Rectal smooth muscle tissue (tissue), 1 donor: ENCODE results near the gene GMEB2.
"Not testable (repeated sequence)": the region's sequence is repeated elsewhere in the genome, so short reads cannot be mapped to it uniquely, and the experiment has no call there.

Experiments used
- H3K27ac ChIP-seq: one replicate; pipeline ENCODE4 v1.7.0; 2013; ENCODE audit warnings: low read depth, low read length, inconsistent platforms
- H3K27me3 ChIP-seq: one replicate; pipeline ENCODE4 v1.7.0; 2013; ENCODE audit warnings: low read length; ENCODE audit not compliant: control insufficient read depth, insufficient read depth
- H3K36me3 ChIP-seq: one replicate; pipeline ENCODE4 v1.7.0; 2013; ENCODE audit warnings: low read length; ENCODE audit not compliant: control insufficient read depth, insufficient read depth
- H3K4me1 ChIP-seq: one replicate; pipeline ENCODE4 v1.7.0; 2013; ENCODE audit warnings: low read length; ENCODE audit not compliant: control insufficient read depth, insufficient read depth
- H3K4me3 ChIP-seq: one replicate; pipeline ENCODE4 v1.7.0; 2013; ENCODE audit warnings: low read length
- H3K9ac ChIP-seq: one replicate; pipeline ENCODE4 v1.7.0; 2013; ENCODE audit warnings: low read length

Gene GMEB2

GRCh38 chr20:63613863-63614594 is 12.9 kb downstream of the GMEB2 start:
- H3K27ac ChIP-seq, H3K27me3 ChIP-seq, H3K9ac ChIP-seq, H3K4me3 ChIP-seq, H3K4me1 ChIP-seq: not testable (repeated sequence)
- peaks cover 13% of the 10 kb centered on the region for H3K36me3 ChIP-seq

- no peaks in the 10 kb centered on the region for H3K4me1 ChIP-seq
- no peak overlapping the region for H3K9ac ChIP-seq
- H3K4me3 ChIP-seq, result no peak overlapping the region
- no peak overlapping the region for H3K27ac ChIP-seq
- no peaks in the 10 kb centered on the region for H3K27me3 ChIP-seq
- peaks cover 4% of the 10 kb centered on the region for H3K36me3 ChIP-seq
These were observed 14.5 kb downstream of the GMEB2 start for GRCh38 chr20:63612276-63612931.

- Histone ChIP-seq H3K9ac (no peak overlapping the region), H3K4me3 (no peak overlapping the region), H3K4me1 (no peaks in the 10 kb centered on the region), H3K27ac (no peak overlapping the region), H3K36me3 (no peaks in the 10 kb centered on the region), H3K27me3 (no peaks in the 10 kb centered on the region)
These were observed 15.3 kb downstream of the GMEB2 start for GRCh38 chr20:63611646-63612045.

GRCh38 chr20:63610581-63611435 is 16.1 kb downstream of the GMEB2 start:
- Histone ChIP-seq H3K36me3 (no peaks in the 10 kb centered on the region), H3K4me1 (no peaks in the 10 kb centered on the region), H3K9ac (no peak overlapping the region), H3K4me3 (no peak overlapping the region), H3K27me3 (no peaks in the 10 kb centered on the region), H3K27ac (no peak overlapping the region)

- Histone ChIP-seq H3K4me1 (no peaks in the 10 kb centered on the region), H3K27me3 (no peaks in the 10 kb centered on the region), H3K9ac (no peak overlapping the region), H3K4me3 (no peak overlapping the region), H3K36me3 (peaks cover 10% of the 10 kb centered on the region), H3K27ac (no peak overlapping the region)
These were observed 20.2 kb downstream of the GMEB2 start for GRCh38 chr20:63606686-63607085.

- peaks cover 20% of the 10 kb centered on the region for H3K36me3 ChIP-seq
- no peak overlapping the region for H3K4me3 ChIP-seq
- no peak overlapping the region for H3K9ac ChIP-seq
- H3K27ac ChIP-seq, result no peak overlapping the region
- no peaks in the 10 kb centered on the region for H3K4me1 ChIP-seq
- H3K27me3 ChIP-seq, result no peaks in the 10 kb centered on the region
These were observed 24.6 kb downstream of the GMEB2 start for GRCh38 chr20:63602321-63602720.

- not testable (repeated sequence) for H3K27ac ChIP-seq, H3K4me3 ChIP-seq, H3K9ac ChIP-seq, H3K27me3 ChIP-seq, H3K4me1 ChIP-seq
- H3K36me3 ChIP-seq, result peaks cover 20% of the 10 kb centered on the region
These were observed 25.2 kb downstream of the GMEB2 start for GRCh38 chr20:63601679-63602078.

- H3K27ac ChIP-seq, result no peak overlapping the region
- no peak overlapping the region for H3K9ac ChIP-seq
- H3K4me3 ChIP-seq, result no peak overlapping the region
- H3K36me3 ChIP-seq, result peaks cover 28% of the 10 kb centered on the region
- H3K27me3 ChIP-seq, result no peaks in the 10 kb centered on the region
- no peaks in the 10 kb centered on the region for H3K4me1 ChIP-seq
These were observed 27.4 kb downstream of the GMEB2 start for GRCh38 chr20:63599396-63600050.

- Histone ChIP-seq H3K9ac (no peak overlapping the region), H3K4me3 (no peak overlapping the region), H3K4me1 (no peaks in the 10 kb centered on the region), H3K36me3 (peaks cover 28% of the 10 kb centered on the region), H3K27me3 (no peaks in the 10 kb centered on the region), H3K27ac (no peak overlapping the region)
These were observed 28.2 kb downstream of the GMEB2 start for GRCh38 chr20:63598479-63599395.

- Histone ChIP-seq H3K9ac (no peak overlapping the region), H3K36me3 (peaks cover 30% of the 10 kb centered on the region), H3K27ac (no peak overlapping the region), H3K4me1 (no peaks in the 10 kb centered on the region), H3K4me3 (no peak overlapping the region), H3K27me3 (no peaks in the 10 kb centered on the region)
These were observed 29.0 kb downstream of the GMEB2 start for GRCh38 chr20:63597651-63598478.

- Histone ChIP-seq H3K9ac (no peak overlapping the region), H3K27me3 (no peaks in the 10 kb centered on the region), H3K4me1 (no peaks in the 10 kb centered on the region), H3K4me3 (no peak overlapping the region), H3K27ac (no peak overlapping the region), H3K36me3 (peaks cover 27% of the 10 kb centered on the region)
These were observed 30.5 kb downstream of the GMEB2 start for GRCh38 chr20:63596423-63596822.
